Transverse colon (tissue), 4 donors: Measurements from ENCODE around the gene CELF4. TPM values are rescaled to one million over a fixed set of nuclear protein-coding genes. Genes with fewer than 3 reads are reported as not detected.

Experiments
- DNase-seq: peaks from one replicate; pipeline ENCODE4 v3.0.0-alpha.2; 2019
- H3K27ac ChIP-seq, 4 donors: fragments of 200-600 bp; sonication (generic); 2 replicates each; pipeline ENCODE4 v1.5.1; 2016 to 2018; ENCODE audit warnings: inconsistent platforms in 4 of 4
- H3K27me3 ChIP-seq: fragments of 200-600 bp; sonication (generic); 2 replicates; pipeline ENCODE4 v1.5.1; 2017; ENCODE audit warnings: inconsistent platforms
- H3K36me3 ChIP-seq, 4 donors: fragments of 200-600 bp; sonication (generic); 2 replicates each; pipeline ENCODE4 v1.5.1; 2017 to 2019; ENCODE audit warnings: inconsistent platforms in 4 of 4
- H3K4me1 ChIP-seq, 4 donors: fragments of 200-600 bp; sonication (generic); 2 replicates each; pipeline ENCODE4 v1.5.1; 2017 to 2020; ENCODE audit warnings: inconsistent platforms in 4 of 4
- H3K4me3 ChIP-seq, 4 donors: fragments of 200-600 bp; sonication (generic); 1 replicate in 1 of 4; 2 replicates in 3 of 4; pipeline versions ENCODE4 v1.5.1 to v1.6.1; 2017 to 2019; ENCODE audit warnings: inconsistent platforms in 4 of 4
- H3K9me3 ChIP-seq, 2 donors: fragments of 200-600 bp; sonication (generic); 2 replicates each; pipeline ENCODE4 v1.5.1; 2017 to 2019; ENCODE audit warnings: inconsistent platforms in 2 of 2
- EP300 ChIP-seq: sonication (generic); formaldehyde crosslinking; IDR thresholded peaks from one replicate; pipeline ENCODE4 v1.6.1; 2017; ENCODE audit warnings: antibody characterized with exemption, low read depth
- POLR2A ChIP-seq: fragments of 450-650 bp; IDR thresholded peaks from one replicate; pipeline ENCODE4 v1.6.1; 2016; ENCODE audit warnings: antibody characterized with exemption, mild to moderate bottlenecking, moderate library complexity
- POLR2AphosphoS5 ChIP-seq, 3 donors: sonication (generic); formaldehyde crosslinking; IDR thresholded peaks; one replicate each; pipeline ENCODE4 v1.6.1; 2016; ENCODE audit warnings: antibody characterized with exemption in 3 of 3
- WGBS, 2 donors: methylation state at CpG; one replicate each; pipeline ENCODE4 v1.1.5; 2018; ENCODE audit warnings: low coverage in 1 of 2; 5-methylcytosine and 5-hydroxymethylcytosine counted together
- in situ Hi-C, 4 donors: fragments of 200-750 bp; cut with MboI; loops; one replicate each; pipeline versions ENCODE4 v1.15.0 to v1.15.1; 2017; ENCODE audit warnings: low sequenced_read_pairs in 3 of 4, low pct_ligation_motif_present in 1 of 4, low pct_unique_long_range_greater_than_20kb in 1 of 4
- intact Hi-C: fragments of 100-400 bp; cut with DNase I; formaldehyde crosslinking; loops from one replicate; pipeline ENCODE4 v1.15.1; 2023; ENCODE audit warnings: low total_unique reads
- total RNA-seq, 4 donors: library from RNA; depleted of rRNA; stranded (reverse); fragments of >200 nt; gene quantifications; one replicate each; pipeline ENCODE4 v1.1.0, GENCODE V29; 2016
- TF ChIP-seq, protein P1 (sequence below), 5 experiments: fragments of 200-600 bp in 3 of 5; fragments of 450-650 bp in 2 of 5; sonication (generic) in 3 of 5; IDR thresholded peaks; 1 replicate in 2 of 5; 2 replicates in 3 of 5; pipeline ENCODE4 v1.5.1; 2016 to 2017; ENCODE audit warnings: antibody characterized with exemption in 5 of 5, inconsistent platforms in 3 of 5, mild to moderate bottlenecking in 2 of 5, moderate library complexity in 1 of 5

CELF4 gene
- total RNA-seq, 4 donors from 2014 or later: 0.14 to 0.75 TPM; not detected in 2

DNA sequence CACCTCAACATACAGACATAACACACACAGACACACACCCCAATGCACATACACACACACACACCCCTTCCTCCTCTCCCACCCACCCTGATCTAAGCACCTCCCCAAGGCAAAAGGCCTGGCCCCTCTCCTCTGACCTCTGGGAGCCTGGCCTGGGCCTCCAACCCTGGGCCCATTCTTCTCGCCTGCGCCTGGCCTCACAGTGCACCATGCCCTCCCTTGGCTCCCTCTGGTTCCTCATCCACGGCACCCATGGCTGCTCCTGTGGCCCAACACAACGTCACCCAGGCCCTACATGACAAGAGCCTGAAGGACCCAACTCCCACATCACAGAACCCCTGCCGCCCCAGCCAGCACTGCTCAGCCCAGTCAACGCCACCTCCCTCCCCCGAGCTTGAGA is 281.3 kb downstream of the CELF4 start:
- no peaks in the 10 kb centered on the region for H3K4me1 ChIP-seq
- 79% methylated on average over 7 of the region's 7 CpGs; no CpG with 5 or more reads in 1 of the 2 donors for WGBS, 2 donors
- DNase-seq: no peak
- H3K36me3 ChIP-seq: no peaks in the 10 kb centered on the region
- intact Hi-C loops (no loop called here), in situ Hi-C loops (no loop called here)
- no peak overlapping the region for H3K27ac ChIP-seq
- no peaks in the 10 kb centered on the region for H3K9me3 ChIP-seq
- no peak overlapping the region for H3K4me3 ChIP-seq
- no peak for TF ChIP-seq EP300
- no peak for TF ChIP-seq POLR2A
- TF ChIP-seq, protein P1, sequence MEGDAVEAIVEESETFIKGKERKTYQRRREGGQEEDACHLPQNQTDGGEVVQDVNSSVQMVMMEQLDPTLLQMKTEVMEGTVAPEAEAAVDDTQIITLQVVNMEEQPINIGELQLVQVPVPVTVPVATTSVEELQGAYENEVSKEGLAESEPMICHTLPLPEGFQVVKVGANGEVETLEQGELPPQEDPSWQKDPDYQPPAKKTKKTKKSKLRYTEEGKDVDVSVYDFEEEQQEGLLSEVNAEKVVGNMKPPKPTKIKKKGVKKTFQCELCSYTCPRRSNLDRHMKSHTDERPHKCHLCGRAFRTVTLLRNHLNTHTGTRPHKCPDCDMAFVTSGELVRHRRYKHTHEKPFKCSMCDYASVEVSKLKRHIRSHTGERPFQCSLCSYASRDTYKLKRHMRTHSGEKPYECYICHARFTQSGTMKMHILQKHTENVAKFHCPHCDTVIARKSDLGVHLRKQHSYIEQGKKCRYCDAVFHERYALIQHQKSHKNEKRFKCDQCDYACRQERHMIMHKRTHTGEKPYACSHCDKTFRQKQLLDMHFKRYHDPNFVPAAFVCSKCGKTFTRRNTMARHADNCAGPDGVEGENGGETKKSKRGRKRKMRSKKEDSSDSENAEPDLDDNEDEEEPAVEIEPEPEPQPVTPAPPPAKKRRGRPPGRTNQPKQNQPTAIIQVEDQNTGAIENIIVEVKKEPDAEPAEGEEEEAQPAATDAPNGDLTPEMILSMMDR (IDR thresholded peaks at IDR 0.05): no peak
- no peak for TF ChIP-seq POLR2AphosphoS5 (IDR thresholded peaks at IDR 0.05)
- H3K27me3 ChIP-seq: no peaks in the 10 kb centered on the region

DNA sequence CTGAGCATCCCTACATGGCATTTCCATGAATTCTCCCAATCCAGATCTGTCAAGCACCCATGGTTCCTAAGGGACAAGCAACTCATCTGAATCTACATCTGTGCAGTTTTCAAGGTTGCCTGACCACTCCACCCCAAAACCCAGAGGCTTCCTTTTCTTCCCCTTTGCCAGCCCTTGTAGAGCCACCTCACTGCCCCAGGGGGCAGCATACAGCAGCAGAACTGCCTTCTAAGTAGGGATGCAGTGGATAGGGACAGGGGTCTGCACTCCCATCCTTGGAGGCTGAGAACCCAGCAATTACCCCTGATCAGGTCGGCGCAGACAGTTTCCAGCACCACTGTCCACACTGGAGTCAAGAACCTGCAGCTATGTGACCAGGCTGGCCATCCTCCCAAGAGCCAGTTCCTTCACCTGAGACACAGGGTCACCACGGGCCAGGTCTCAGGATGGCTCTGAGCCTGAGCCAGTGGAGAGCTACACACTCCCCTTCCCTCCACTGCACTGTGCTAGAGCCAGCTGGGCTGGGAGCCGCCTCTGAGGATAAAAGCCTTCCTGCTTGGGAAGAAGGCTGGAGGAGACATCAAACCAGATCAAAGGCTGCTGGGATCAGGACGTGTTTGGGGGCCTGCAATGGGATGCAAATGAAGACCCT is 283.1 kb downstream of the CELF4 start:
- no peaks in the 10 kb centered on the region for H3K9me3 ChIP-seq
- no peaks in the 10 kb centered on the region for H3K36me3 ChIP-seq
- intact Hi-C loops: no loop called here
- DNase-seq: no peak
- TF ChIP-seq POLR2A: no peak
- TF ChIP-seq, protein P1 (IDR thresholded peaks at IDR 0.05): peak in 1 of 5 experiments; percentile 4
- no peak for TF ChIP-seq POLR2AphosphoS5 (IDR thresholded peaks at IDR 0.05)
- no peak for TF ChIP-seq EP300
- in situ Hi-C loops: no loop called here
- no peaks in the 10 kb centered on the region for H3K4me1 ChIP-seq
- no peak overlapping the region for H3K27ac ChIP-seq
- no peak overlapping the region for H3K4me3 ChIP-seq
- H3K27me3 ChIP-seq: no peaks in the 10 kb centered on the region
- 49% methylated on average over 5 of the region's 5 CpGs; no CpG with 5 or more reads in 1 of the 2 donors for WGBS, 2 donors

DNA sequence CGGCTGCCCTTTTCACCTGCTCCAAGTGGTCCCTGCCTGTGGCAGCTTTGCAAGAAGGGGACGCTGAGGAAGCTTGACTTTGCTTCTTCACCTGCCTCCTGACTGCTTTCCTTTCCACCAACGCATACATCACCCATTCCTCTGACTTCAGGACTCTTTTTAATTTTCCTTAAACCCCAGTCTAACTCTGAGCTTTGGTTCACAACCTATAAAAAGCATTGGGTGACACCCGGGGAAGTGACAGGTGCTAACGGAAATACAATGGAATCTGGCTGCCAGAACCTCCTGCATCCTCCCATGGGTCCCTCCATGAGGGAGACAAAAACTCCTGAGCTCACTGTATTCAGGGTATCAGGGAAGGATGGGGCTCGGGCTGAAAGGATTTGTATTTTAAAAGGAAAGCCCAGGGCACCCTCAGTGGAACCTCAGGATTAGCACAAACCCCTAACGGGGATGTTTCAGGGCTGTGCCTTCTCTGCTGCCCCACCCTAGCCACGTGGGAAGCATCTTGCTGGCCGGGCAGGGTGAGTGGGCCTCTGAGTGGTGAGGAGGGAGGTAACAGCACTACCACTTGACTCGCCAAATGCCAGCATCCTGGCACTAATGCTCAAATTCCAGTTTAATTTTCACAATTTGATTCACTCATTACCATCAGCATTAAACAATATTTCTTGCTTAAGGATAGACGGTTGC is 284.8 kb downstream of the CELF4 start:
- intact Hi-C loops: no loop called here
- Histone ChIP-seq H3K27ac (no peak overlapping the region), H3K4me1 (no peaks in the 10 kb centered on the region), H3K36me3 (no peaks in the 10 kb centered on the region), H3K27me3 (peaks cover 8% of the 10 kb centered on the region), H3K4me3 (no peak overlapping the region), H3K9me3 (no peaks in the 10 kb centered on the region)
- TF ChIP-seq POLR2A (no peak), POLR2AphosphoS5 (IDR thresholded peaks at IDR 0.05) (no peak)
- TF ChIP-seq, protein P1 (IDR thresholded peaks at IDR 0.05): no peak
- WGBS, 2 donors: 55 to 59% methylated on average over 5 to 11 of the region's 11 CpGs
- in situ Hi-C loops: no loop called here
- no peak for DNase-seq

DNA sequence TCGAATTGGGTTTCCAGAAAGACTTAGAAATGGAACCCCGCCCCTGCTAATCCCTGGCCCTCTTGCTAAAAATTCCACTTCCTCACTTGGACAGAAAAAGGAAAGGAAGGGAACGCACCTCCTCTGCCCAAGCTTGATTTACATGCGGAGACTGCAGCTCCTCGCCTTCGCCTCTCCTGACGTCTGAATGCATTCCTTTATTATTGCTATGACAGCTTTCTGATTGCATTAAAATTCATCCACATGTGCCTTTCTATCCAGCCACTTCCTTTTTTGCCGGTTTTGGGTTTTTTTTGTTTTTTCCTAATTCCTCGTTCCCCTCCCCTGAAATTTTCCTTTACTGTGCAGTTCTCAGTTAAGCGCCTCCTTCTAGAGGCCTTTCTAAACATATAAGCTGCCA is 287.8 kb downstream of the CELF4 start:
- H3K36me3 ChIP-seq: no peaks in the 10 kb centered on the region
- no peaks in the 10 kb centered on the region for H3K9me3 ChIP-seq
- H3K27me3 ChIP-seq: peaks cover 36% of the 10 kb centered on the region
- no peak overlapping the region for H3K4me3 ChIP-seq
- TF ChIP-seq EP300 (no peak), POLR2AphosphoS5 (IDR thresholded peaks at IDR 0.05) (no peak), POLR2A (no peak)
- TF ChIP-seq, protein P1 (IDR thresholded peaks at IDR 0.05): no peak
- in situ Hi-C loops: no loop called here
- intact Hi-C loops: no loop called here
- no peaks in the 10 kb centered on the region for H3K4me1 ChIP-seq
- no peak overlapping the region for H3K27ac ChIP-seq
- WGBS, 2 donors: 66 to 68% methylated on average over 9 to 10 of the region's 10 CpGs
- DNase-seq: no peak
